GM23248 (cell line): ENCODE results near the gene TXNDC12. TPM values are rescaled to one million over a fixed set of nuclear protein-coding genes. Genes with fewer than 3 reads are reported as not detected.

Source experiments
- DNase-seq: peaks from one replicate; pipeline ENCODE4 v3.0.0-alpha.2; 2015
- H2AFZ ChIP-seq: fragments of 200-600 bp; sonication (generic); 2 replicates; pipeline ENCODE4 v1.6.1; 2016; ENCODE audit warnings: antibody characterized with exemption
- H3F3A ChIP-seq: fragments of 200-600 bp; sonication (generic); 2 replicates; pipeline ENCODE4 v1.6.1; 2016; ENCODE audit warnings: mild to moderate bottlenecking, antibody characterized with exemption, mixed run types; ENCODE audit not compliant: insufficient read depth
- H3K27ac ChIP-seq: fragments of 200-600 bp; sonication (generic); 2 replicates; pipeline ENCODE4 v1.5.1; 2016; ENCODE audit warnings: mild to moderate bottlenecking
- H3K27me3 ChIP-seq: fragments of 200-600 bp; sonication (generic); replicated peaks from 2 replicates; pipeline ENCODE4 v1.6.1; 2016; ENCODE audit warnings: mild to moderate bottlenecking; ENCODE audit not compliant: insufficient read depth
- H3K36me3 ChIP-seq: fragments of 200-600 bp; sonication (generic); 2 replicates; pipeline ENCODE4 v1.6.1; 2016; ENCODE audit warnings: low read depth, mild to moderate bottlenecking
- H3K4me1 ChIP-seq: fragments of 200-600 bp; sonication (generic); 2 replicates; pipeline ENCODE4 v1.6.1; 2016; ENCODE audit warnings: mild to moderate bottlenecking; ENCODE audit not compliant: insufficient read depth
- H3K4me2 ChIP-seq: fragments of 200-600 bp; sonication (generic); one replicate; pipeline ENCODE4 v1.6.1; 2016; ENCODE audit warnings: mild to moderate bottlenecking; ENCODE audit not compliant: unreplicated experiment
- H3K4me3 ChIP-seq: fragments of 200-600 bp; sonication (generic); 2 replicates; pipeline ENCODE4 v1.5.1; 2016; ENCODE audit warnings: mild to moderate bottlenecking
- H3K79me2 ChIP-seq: fragments of 200-600 bp; sonication (generic); 2 replicates; pipeline ENCODE4 v1.6.1; 2016; ENCODE audit warnings: mild to moderate bottlenecking; ENCODE audit not compliant: insufficient read depth
- H3K9ac ChIP-seq: fragments of 200-600 bp; sonication (generic); 2 replicates; pipeline ENCODE4 v1.6.1; 2016; ENCODE audit warnings: mild to moderate bottlenecking
- H3K9me2 ChIP-seq: fragments of 200-600 bp; sonication (generic); 2 replicates; pipeline ENCODE4 v1.6.1; 2016; ENCODE audit warnings: mixed run types, mild to moderate bottlenecking, moderate library complexity; ENCODE audit not compliant: insufficient read depth
- H3K9me3 ChIP-seq: fragments of 200-600 bp; sonication (generic); one replicate; pipeline ENCODE4 v1.6.1; 2017; ENCODE audit warnings: low read depth
- H4K20me1 ChIP-seq: fragments of 200-600 bp; sonication (generic); 2 replicates; pipeline ENCODE4 v1.6.0; 2016; ENCODE audit not compliant: insufficient read depth
- EZH2 ChIP-seq: fragments of 200-600 bp; sonication (generic); IDR thresholded peaks from 2 replicates; pipeline ENCODE4 v1.6.1; 2018; ENCODE audit warnings: antibody characterized with exemption, mild to moderate bottlenecking; ENCODE audit not compliant: insufficient read depth, poor library complexity, severe bottlenecking
- EZH2phosphoT487 ChIP-seq: fragments of 200-600 bp; sonication (generic); IDR thresholded peaks from 2 replicates; pipeline ENCODE4 v1.6.1; 2018; ENCODE audit warnings: antibody characterized with exemption, moderate library complexity, mild to moderate bottlenecking, low read depth; ENCODE audit not compliant: insufficient read depth
- WGBS, 2 experiments: methylation state at CpG; one replicate each; pipeline ENCODE4 v1.1.6; 2015 to 2017; ENCODE audit warnings: low lambda C conversion rate in 2 of 2, low coverage in 1 of 2; ENCODE audit errors: missing lambda C conversion rate in 2 of 2; 5-methylcytosine and 5-hydroxymethylcytosine counted together
- in situ Hi-C: fragments of 300-500 bp; cut with MboI; formaldehyde crosslinking; loops from 2 replicates; pipeline ENCODE4 v1.15.0; 2020
- polyA plus RNA-seq: library from polyadenylated mRNA; unstranded; fragments of >200 nt; fragmentation: Nextera tagmentation; extraction: Ambion mirVana; gene quantifications from 2 replicates; pipeline ENCODE4 v1.2.1, GENCODE V29; 2016
- total RNA-seq: library from RNA; depleted of rRNA; stranded (reverse); fragments of >200 nt; shearing (Covaris generic); gene quantifications from 2 replicates; pipeline ENCODE4 v1.2.3, GENCODE V29; 2014

TXNDC12 gene
- total and polyA plus RNA-seq, 2 experiments from 2014 or later: 59.3 to 88.3 TPM

DNA sequence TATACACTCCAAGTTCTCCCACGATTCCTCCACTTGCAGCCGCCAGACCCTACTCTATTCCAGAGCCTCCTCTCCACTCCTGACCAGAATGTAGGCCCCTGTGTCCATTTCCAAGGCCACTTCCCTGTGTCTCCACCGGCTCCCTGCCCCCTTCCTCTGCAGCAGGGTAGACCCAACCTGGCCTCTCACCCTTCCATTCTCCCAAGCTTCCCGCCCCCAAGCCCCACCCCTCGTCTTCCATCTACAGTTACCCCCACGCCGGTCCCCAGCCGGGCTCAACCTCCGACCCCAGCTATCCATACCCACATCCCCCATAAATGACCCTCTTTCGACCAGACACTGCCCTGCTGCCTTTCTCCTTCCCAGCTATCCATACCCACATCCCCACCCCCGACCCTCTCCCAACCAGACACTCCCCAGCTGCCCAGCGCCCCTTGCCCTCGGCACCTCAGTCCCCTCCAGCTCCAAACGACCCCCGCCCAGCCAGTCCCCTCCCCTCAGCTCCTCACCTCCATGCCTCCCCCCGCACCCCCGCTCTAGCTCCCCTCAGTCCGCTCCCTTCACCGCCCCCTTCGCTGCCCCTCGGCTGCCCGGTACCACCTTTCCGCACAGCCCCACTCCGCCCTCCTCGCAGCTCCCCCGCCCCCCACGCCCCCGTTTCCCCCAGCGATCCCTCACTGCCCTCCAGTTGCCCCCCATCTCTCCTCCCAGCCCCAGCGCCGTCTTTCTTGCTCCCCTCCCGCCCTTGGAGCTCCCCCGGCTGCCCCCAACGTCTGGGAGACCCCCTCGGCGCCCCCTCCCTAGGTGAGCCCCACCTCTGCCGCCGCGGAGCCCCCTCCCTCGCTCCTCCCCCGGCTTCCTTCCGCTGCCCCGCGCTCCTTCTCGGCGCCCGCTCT is 65.2 kb downstream of the TXNDC12 start:
- 0 out of 2 replicates have a peak, but pooled peaks cover 4% of the 10 kb centered on the region for H3K36me3 ChIP-seq
- in situ Hi-C loops: no loop called here
- 6 to 25% methylated on average over 6 to 47 of the region's 47 CpGs for WGBS, 2 experiments

DNA sequence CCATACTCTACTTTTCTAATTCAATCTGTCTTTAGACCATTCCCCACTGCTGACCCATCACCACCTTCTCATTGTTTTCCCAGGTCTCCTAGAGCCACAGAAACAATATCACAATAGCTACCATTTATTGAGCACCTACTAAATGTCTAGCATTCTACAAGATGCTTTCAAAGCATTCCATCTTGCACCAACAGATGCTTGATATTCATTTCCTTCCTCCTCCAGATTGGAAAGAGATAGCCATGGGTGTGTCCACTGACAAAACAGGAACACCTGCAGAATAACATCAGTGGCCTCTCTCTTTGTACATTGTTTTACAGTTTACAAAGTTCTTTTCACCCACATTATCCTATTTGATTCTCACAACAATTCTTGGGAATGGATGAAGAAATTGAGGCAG is 66.7 kb downstream of the TXNDC12 start:
- Histone ChIP-seq H3K79me2 (peaks cover 69% of the 10 kb centered on the region), H3K4me3 (peak overlapping the region; percentile 89), H4K20me1 (no peaks in the 10 kb centered on the region), H3F3A (peaks cover 14% of the 10 kb centered on the region; the same call in 1 of the 2 replicates), H3K27me3 (no peaks in the 10 kb centered on the region), H2AFZ (no peak overlapping the region), H3K4me2 (peak overlapping the region; percentile 68), H3K36me3 (peaks cover 13% of the 10 kb centered on the region; the same call in 1 of the 2 replicates), H3K27ac (no peak overlapping the region), H3K4me1 (no peaks in the 10 kb centered on the region), H3K9me2 (no peaks in the 10 kb centered on the region), H3K9ac (no peak overlapping the region), H3K9me3 (no peaks in the 10 kb centered on the region)
- TF ChIP-seq EZH2phosphoT487 (no peak), EZH2 (no peak)
- no peak for DNase-seq
- in situ Hi-C loops: no loop called here

More for the DNA sequence above, 65.2 kb downstream of the TXNDC12 start:
- Histone ChIP-seq H3K27me3 (no peaks in the 10 kb centered on the region), H4K20me1 (no peaks in the 10 kb centered on the region), H3K4me3 (peak overlapping the region; percentile 89), H3K9me2 (no peaks in the 10 kb centered on the region), H3K4me2 (peak overlapping the region; percentile 68), H3K9ac (peak overlapping the region; percentile 77), H2AFZ (peak overlapping the region; percentile 84), H3F3A (0 out of 2 replicates have a peak, but pooled peaks cover 10% of the 10 kb centered on the region), H3K27ac (no peak overlapping the region), H3K79me2 (peaks cover 56% of the 10 kb centered on the region), H3K9me3 (no peaks in the 10 kb centered on the region), H3K4me1 (no peaks in the 10 kb centered on the region)
- TF ChIP-seq EZH2phosphoT487 (no peak), EZH2 (no peak)
- DNase-seq: peak; percentile 25

DNA sequence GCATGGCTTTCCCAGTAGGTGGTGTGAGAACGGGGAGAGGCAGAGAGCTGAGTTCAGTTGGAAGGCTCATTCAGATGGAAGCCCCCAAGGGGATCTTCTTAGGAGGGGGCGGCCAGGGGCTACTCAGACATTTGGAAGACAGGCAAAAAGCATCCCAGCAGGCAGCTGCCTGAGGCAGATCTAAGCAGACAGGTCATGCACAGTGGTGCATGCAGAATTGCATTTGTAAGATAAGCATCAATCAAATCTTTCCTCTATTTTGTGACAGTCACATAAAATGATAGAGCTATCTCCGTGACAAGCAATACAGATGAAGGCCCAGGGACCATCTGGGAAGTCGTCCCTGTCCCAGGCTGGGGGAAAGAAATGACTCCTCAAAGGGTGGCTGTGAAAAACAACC is 68.3 kb downstream of the TXNDC12 start:
- 75 to 79% methylated on average over 4 of the region's 4 CpGs for WGBS, 2 experiments
- no peaks in the 10 kb centered on the region for H4K20me1 ChIP-seq
- H3K27ac ChIP-seq: no peak overlapping the region
- no peak overlapping the region for H3K4me3 ChIP-seq
- in situ Hi-C loops: no loop called here
- H3K79me2 ChIP-seq: peaks cover 81% of the 10 kb centered on the region
- H3K4me2 ChIP-seq: no peak overlapping the region
- H3K27me3 ChIP-seq: no peaks in the 10 kb centered on the region
- no peak overlapping the region for H2AFZ ChIP-seq
- no peak overlapping the region for H3K9ac ChIP-seq
- peaks cover 13% of the 10 kb centered on the region for H3K36me3 ChIP-seq
- TF ChIP-seq EZH2 (no peak), EZH2phosphoT487 (no peak)
- H3K9me3 ChIP-seq: no peaks in the 10 kb centered on the region
- H3K9me2 ChIP-seq: no peaks in the 10 kb centered on the region
- peaks cover 14% of the 10 kb centered on the region; the same call in 1 of the 2 replicates for H3F3A ChIP-seq
- H3K4me1 ChIP-seq: no peaks in the 10 kb centered on the region
- DNase-seq: no peak

DNA sequence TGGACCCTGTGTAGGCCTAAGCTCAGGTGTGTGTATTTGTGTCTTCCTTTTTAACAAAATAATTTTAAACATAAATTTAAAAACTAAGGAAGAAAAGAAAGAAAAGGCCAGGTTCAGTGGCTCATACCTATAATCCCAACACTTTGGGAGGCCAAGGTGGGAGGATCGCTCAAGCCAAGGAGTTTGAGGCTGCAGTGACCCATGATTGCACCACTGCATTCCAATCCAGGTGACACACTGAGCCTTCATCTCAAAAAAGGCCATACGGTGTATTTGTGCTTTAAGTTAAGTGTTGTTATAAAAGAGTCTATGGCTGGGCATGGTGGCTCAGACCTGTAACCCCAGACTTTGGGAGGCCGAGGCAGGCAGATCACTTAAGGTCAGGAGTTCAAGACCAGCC is 72.8 kb downstream of the TXNDC12 start:
- Histone ChIP-seq H3K79me2 (peaks cover 75% of the 10 kb centered on the region), H3K4me1 (peaks cover 12% of the 10 kb centered on the region), H3K36me3 (peaks cover 15% of the 10 kb centered on the region), H3K27ac (no peak overlapping the region), H3K9ac (no peak overlapping the region), H3K9me3 (no peaks in the 10 kb centered on the region), H3K9me2 (no peaks in the 10 kb centered on the region), H3F3A (peaks cover 23% of the 10 kb centered on the region), H4K20me1 (no peaks in the 10 kb centered on the region), H2AFZ (no peak overlapping the region), H3K4me3 (no peak overlapping the region), H3K27me3 (no peaks in the 10 kb centered on the region), H3K4me2 (no peak overlapping the region)
- in situ Hi-C loops: no loop called here
- TF ChIP-seq EZH2phosphoT487 (no peak), EZH2 (no peak)
- 100% methylated on average over 3 of the region's 3 CpGs for WGBS, 2 experiments
- no peak for DNase-seq
